GM20431 (cell line): Measurements from ENCODE around the gene KCNN3.

Experiments used
- in situ Hi-C: fragments of 300-500 bp; cut with MseI, MboI; formaldehyde crosslinking; loops from one replicate; pipeline ENCODE4 v1.15.0; 2020; ENCODE audit warnings: low sequenced_read_pairs; ENCODE audit not compliant: unreplicated experiment

KCNN3 gene

GRCh38 chr1:154777781-154778180, 92.3 kb downstream of the KCNN3 start:
- in situ Hi-C loops: no loop called here

- in situ Hi-C loops: no loop called here
Measured at GRCh38 chr1:154777154-154777553, 92.9 kb downstream of the KCNN3 start.

- in situ Hi-C loops: no loop called here
Measured at GRCh38 chr1:154775621-154776605, 94.2 kb downstream of the KCNN3 start.

- in situ Hi-C loops: no loop called here
Measured at GRCh38 chr1:154774175-154774855, 95.8 kb downstream of the KCNN3 start.

GRCh38 chr1:154773551-154773950, 96.5 kb downstream of the KCNN3 start:
- in situ Hi-C loops: no loop called here

- in situ Hi-C loops: no loop called here
Measured at GRCh38 chr1:154772606-154773506, 97.2 kb downstream of the KCNN3 start.

GRCh38 chr1:154772056-154772455, 98.0 kb downstream of the KCNN3 start:
- in situ Hi-C loops: no loop called here

- in situ Hi-C loops: no loop called here
Measured at GRCh38 chr1:154770897-154771594, 99.0 kb downstream of the KCNN3 start.

GRCh38 chr1:154769193-154769895, 100.7 kb downstream of the KCNN3 start:
- in situ Hi-C loops: no loop called here

- in situ Hi-C loops: no loop called here
Measured at GRCh38 chr1:154768456-154769125, 101.5 kb downstream of the KCNN3 start.

- in situ Hi-C loops: no loop called here
Measured at GRCh38 chr1:154767315-154768240, 102.5 kb downstream of the KCNN3 start.

- in situ Hi-C loops: no loop called here
Measured at GRCh38 chr1:154765970-154766369, 104.1 kb downstream of the KCNN3 start.

GRCh38 chr1:154764773-154765172, 105.3 kb downstream of the KCNN3 start:
- in situ Hi-C loops: no loop called here

GRCh38 chr1:154764181-154764580, 105.9 kb downstream of the KCNN3 start:
- in situ Hi-C loops: no loop called here

GRCh38 chr1:154760469-154760933, 109.6 kb downstream of the KCNN3 start:
- in situ Hi-C loops: no loop called here

- in situ Hi-C loops: no loop called here
Measured at GRCh38 chr1:154759793-154760192, 110.3 kb downstream of the KCNN3 start.

- in situ Hi-C loops: no loop called here
Measured at GRCh38 chr1:154759196-154759595, 110.9 kb downstream of the KCNN3 start.
